Measurements from ENCODE around the gene CAPN5.

The CAPN5 gene

DNA sequence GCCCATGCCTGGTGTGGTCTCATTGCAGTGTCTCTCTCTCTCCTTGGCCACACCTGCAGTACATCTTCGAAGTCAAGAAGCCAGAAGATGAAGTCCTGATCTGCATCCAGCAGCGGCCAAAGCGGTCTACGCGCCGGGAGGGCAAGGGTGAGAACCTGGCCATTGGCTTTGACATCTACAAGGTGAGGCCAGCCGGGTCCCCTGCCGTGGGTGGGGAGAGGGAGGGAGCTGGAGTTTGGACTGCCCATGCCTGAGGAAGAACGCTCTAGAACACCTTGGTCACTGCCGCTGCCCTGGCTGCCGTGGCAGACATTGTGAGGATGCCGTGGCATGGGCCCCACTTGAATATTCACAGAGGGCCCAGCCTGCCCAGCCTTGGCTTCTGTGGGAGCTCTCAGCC lies 52.2 kb downstream of the CAPN5 start:
- DNase-seq (ENCODE audit: low read depth), result no peak

DNA sequence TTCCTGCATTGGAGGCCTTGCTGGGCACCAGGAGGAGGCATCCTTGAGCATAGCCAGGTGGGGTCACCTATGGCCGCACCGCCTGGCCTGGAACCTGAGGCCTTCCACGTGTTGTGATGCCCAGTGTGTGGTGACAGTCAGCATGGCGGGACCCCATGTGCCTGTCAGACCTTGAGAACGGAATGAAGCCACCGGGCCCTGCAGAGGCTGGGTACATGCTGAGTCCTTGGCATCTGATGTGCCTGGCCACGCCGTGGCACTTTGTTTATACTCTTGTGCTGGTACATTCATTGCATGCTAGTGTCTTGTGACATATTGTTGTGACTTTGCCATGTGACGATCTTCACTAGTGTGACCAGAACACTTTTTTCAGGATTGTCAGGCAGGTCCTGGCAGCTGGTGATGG lies 52.8 kb downstream of the CAPN5 start:
- DNase-seq (ENCODE audit: low read depth), result no peak

DNA sequence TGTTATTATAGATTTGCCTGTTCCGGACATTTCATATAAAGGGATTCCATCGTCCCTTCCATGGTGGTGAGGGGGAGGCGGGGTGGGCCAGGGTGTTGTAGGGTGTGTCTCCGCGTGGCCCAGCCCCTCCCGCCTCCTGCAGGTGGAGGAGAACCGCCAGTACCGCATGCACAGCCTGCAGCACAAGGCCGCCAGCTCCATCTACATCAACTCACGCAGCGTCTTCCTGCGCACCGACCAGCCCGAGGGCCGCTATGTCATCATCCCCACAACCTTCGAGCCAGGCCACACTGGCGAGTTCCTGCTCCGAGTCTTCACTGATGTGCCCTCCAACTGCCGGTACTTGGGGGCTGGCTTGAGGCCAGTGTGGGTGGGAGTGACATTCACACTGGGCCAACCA lies 53.8 kb downstream of the CAPN5 start:
- no peak for DNase-seq (ENCODE audit: low read depth)

DNA sequence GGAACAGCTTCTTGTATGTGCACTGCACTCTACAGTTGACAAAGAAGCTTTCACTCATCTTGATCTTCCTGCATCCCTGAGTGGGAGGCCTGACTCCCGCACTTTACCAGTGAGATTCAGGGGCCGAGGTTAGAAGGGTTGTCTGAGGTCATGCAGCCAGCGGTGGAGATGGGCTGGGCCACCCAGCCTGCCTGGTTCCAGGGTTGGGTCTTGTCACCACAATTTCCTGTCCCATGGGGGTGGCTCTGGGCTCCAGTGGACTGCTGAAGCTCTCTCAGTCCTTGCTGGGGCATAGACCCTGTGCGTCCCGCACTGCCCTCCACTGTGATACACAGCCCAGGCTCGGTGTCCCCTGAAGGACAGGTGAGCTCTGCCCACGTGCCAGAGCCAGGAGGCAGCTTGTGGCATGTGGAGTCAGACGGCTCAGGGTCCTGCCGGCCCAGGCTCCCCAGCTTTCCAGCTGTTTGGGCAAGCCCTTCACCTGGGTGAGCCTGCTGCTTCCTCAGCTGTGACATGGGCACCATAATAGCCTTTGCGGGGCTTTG lies 54.4 kb downstream of the CAPN5 start:
- DNase-seq (ENCODE audit: low read depth), result no peak

DNA sequence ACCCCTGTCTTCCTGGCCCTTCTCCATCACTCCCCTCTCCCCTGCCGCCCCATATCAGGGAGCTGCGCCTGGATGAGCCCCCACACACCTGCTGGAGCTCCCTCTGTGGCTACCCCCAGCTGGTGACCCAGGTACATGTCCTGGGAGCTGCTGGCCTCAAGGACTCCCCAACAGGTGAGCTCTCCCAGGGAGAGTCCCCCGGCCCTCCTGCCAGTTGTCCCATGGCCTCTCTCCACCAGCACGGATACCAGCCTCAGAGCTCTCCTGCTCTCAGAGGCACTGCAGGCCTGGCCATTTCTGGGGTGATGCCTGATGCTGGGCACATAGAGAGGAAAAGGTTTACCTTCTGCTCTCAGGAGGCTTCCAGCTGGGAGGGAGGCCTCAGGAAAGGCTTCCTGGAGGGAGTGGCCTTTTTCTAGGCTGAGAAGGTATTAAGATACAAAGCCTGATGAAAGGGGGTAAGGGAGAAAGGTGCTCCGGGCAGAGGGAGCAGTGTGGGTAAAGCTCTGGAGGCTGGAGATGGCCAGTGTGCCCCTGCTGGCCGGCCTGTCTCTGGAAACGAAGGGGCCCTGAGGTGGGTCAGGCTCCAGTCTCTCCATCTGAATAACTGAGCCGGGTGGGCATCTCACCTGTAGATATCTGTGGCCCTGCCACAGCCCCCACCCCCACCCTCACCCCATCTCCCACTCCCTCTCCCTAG lies 55.3 kb downstream of the CAPN5 start:
- no peak for DNase-seq (ENCODE audit: low read depth)

DNA sequence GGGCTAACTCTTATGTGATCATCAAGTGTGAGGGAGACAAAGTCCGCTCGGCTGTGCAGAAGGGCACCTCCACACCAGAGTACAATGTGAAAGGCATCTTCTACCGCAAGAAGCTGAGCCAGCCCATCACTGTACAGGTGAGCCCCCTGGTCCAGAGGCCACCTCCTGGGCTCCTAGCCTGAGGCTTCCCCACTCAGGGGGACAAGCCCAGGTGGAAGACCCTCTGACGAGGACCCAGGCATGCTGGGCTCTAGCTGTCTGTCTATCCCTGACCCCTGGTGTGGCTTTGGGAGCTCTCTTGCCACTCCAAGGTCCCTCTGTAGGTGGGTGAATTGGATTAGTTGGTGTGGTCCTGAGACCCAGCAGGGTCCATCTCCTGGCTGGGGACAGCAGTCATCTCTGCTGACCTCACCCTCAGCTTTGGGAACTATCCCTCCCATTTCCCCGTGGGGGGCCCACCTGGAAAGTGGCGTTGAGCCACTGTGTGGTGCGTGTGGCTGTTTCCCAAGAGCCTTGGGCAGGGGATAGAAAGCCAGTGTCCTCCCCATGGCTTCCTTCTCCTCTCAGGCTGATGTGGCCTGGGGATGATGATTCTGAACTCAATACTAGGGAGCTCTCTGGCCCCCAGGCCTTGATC lies 55.9 kb downstream of the CAPN5 start:
- DNase-seq (ENCODE audit: low read depth), result no peak

DNA sequence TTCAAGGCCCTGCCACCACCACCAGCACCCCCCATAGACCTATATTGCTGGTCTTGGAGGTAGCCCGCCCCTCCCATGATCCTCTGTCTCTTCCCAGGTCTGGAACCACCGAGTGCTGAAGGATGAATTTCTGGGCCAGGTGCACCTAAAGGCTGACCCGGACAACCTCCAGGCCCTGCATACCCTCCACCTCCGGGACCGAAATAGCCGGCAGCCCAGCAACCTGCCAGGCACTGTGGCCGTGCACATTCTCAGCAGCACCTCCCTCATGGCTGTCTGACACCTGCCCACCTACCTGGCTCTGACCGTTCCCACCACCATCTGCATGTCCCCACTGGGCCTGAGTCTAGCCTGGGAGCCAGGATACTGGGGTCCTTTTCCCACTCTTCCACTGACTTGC lies 56.8 kb downstream of the CAPN5 start:
- DNase-seq (ENCODE audit: low read depth), result no peak

DNA sequence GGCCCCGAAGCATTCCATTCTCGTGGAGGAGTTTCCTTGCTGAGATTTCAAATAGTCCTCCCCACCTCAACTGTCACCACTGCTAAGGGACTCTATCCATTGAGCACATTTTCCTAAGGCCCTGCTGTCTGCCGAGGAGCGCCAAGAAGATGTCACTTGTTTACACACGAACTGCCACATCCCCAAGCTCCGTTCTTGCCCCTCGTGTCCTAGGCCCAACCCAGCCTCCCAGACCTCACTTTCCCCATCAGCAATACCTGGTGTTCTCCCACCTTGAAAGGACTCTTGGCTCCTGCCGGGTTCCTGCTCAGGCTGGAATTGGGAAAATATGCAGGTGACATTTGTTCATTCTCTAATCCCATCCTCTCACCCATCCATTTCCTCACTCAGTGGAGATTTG lies 57.3 kb downstream of the CAPN5 start:
- no peak for DNase-seq (ENCODE audit: low read depth)

DNA sequence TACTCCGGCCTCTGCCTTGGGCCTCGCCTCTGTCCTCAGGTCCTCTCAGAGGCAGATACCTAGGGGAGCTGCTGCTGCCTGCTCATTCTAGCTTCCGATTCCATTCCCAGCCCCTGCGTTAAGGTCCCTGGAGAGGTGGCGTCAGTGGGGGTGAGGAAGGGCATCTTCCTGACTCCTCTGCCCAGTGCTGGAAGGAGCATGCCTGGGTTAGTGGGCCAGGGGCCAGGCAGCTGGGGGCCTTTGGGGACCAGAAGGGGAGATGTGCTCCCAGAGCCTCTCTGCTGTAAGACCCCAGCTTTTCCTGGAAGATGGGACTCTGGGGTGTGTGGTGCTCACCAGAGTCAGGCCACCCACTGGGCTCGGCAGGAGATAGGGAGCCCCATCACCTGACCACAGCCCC lies 57.7 kb downstream of the CAPN5 start:
- no peak for DNase-seq (ENCODE audit: low read depth)

DNA sequence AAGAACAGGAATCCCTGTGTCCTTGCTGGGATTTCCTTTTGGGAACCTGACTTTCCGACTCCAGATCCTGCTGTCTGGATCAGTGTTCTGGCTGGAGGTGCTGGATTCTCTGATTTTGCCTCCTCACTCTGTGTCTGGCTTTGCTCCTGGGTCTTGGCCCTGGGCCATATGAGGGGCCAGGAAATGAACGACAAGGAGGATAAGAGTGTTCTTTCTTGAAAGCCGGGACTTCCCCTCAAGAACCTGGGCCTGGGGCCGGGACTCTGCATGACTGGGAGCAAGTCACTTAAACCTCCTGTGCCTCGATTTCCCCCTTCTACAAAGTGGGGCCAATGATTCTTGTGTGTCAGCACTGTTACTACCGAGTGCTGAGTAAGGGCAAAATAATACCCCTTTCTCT lies 58.4 kb downstream of the CAPN5 start:
- no peak for DNase-seq (ENCODE audit: low read depth)

DNA sequence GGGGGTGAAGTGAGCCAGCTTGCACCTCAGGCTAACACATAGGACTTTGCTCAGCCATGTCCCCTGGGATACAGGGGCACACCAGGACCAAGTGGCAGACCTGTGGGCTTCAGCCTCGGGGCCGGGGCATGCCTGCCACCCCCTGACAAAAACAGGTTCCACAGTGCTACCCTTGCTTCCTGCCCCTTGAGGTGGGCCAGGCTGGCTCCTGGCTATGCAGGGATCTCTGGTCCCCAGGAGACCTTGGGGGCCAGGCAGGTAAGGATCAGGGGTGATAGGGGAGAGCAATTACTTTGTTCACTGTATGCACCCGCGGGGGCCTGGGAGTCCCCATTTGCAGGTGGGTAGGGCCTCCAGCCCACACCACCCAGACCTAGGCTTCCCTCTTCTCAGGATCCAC lies 58.9 kb downstream of the CAPN5 start:
- DNase-seq (ENCODE audit: low read depth), result no peak

DNA sequence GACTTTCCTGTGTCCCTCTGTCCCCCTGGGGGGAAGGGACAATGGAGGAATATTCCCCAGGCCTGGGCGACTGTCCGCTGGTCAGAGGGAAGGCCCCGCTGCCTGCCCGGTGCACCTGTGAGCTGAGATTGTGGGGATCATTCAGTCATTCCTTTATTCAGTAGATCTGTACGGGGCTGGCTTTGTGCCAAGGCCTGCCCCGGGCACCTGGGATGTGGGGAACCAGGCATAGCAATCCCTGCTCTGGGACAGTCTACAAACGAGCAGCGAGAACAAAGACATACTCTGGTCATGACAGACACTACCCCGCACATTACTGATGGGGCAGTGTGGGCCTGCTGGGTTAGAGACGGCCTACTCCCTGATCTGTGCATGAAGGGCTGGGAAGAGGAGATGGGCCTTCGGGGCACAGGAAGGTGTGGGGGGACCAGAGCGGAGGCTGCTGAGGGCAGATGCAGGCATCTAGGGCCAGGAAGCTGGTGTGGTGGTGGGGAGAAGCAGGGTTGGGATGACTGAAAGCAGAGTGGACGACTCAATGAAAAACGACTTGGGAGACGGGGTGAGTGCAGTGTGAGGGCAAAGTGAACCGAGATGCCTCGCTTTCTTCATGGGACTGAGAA lies 59.5 kb downstream of the CAPN5 start:
- no peak for DNase-seq (ENCODE audit: low read depth)

DNA sequence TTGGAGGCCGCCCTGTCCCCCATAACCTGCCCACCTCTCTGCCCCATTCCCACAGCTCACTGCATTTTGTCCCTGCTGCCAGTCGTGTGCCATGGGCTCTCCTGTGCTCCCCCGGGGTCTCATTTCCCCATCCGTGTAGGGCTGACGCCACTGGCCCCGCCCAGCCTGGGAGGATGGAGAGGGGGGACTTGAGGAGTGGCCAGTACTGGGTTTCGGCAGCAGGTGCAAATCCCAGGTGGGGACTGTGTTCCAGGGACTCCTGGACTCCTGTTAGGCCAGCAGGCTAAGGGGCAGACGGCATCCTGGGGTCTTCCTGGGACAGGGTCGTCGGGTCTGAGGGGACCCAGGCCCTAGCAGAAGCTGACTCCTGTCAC lies 60.1 kb downstream of the CAPN5 start:
- no peak for DNase-seq (ENCODE audit: low read depth)

DNA sequence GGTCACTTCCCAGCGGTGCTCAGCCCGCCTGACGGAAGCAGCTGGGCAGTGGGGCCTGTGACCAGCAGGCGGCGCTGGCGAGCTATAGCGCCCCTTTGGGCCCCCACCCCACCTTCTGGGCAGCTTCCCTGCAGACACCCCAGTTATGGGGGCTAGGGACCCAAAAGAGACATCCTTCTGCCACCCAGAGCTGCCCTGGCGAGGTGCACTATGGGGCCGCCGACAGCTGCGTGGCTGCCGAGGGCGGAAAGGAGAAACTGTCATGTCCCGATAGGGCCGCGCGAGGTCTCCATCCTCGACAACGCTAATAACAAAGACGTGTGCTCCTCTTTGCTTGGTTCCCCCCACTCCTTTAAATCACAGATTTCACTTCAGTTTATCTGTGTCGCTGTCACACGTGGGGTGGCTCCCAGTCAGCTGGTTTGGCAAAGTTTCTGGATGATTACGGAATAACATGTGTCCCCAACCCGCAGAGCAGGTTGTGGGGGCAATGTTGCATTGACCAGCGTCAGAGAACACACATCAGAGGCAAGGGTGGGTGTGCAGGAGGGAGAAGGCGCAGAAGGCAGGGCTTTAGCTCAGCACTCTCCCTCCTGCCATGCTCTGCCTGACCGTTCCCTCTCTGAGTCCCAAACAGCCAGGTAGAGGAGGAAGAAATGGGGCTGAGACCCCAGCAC lies 60.6 kb downstream of the CAPN5 start:
- peak; percentile 51 for DNase-seq (ENCODE audit: low read depth)

DNA sequence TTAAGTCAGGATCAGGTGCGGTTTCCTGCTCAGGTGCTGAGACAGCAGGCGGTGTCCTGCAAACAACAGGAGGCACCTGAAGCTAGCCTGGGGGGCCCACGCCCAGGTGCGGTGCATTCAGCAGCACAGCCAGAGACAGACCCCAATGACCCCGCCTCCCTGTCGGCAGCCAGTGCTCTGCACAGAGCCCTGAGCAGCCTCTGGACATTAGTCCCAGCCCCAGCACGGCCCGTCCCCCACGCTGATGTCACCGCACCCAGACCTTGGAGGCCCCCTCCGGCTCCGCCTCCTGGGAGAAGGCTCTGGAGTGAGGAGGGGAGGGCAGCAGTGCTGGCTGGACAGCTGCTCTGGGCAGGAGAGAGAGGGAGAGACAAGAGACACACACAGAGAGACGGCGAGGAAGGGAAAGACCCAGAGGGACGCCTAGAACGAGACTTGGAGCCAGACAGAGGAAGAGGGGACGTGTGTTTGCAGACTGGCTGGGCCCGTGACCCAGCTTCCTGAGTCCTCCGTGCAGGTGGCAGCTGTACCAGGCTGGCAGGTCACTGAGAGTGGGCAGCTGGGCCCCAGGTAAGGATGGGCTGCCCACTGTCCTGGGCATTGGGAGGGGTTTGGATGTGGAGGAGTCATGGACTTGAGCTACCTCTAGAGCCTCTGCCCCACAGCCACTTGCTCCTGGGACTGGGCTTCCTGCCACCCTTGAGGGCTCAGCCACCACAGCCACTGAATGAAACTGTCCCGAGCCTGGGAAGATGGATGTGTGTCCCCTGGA lies 61.3 kb downstream of the CAPN5 start, which contains the start of gene MYO7A:
Gene MYO7A, plus strand, starts transcription at position 327 of the 772 bp plus-strand sequence. CDS start 2,389 bp downstream, outside the sequence.
- DNase-seq (ENCODE audit: low read depth), result peak; percentile 68

DNA sequence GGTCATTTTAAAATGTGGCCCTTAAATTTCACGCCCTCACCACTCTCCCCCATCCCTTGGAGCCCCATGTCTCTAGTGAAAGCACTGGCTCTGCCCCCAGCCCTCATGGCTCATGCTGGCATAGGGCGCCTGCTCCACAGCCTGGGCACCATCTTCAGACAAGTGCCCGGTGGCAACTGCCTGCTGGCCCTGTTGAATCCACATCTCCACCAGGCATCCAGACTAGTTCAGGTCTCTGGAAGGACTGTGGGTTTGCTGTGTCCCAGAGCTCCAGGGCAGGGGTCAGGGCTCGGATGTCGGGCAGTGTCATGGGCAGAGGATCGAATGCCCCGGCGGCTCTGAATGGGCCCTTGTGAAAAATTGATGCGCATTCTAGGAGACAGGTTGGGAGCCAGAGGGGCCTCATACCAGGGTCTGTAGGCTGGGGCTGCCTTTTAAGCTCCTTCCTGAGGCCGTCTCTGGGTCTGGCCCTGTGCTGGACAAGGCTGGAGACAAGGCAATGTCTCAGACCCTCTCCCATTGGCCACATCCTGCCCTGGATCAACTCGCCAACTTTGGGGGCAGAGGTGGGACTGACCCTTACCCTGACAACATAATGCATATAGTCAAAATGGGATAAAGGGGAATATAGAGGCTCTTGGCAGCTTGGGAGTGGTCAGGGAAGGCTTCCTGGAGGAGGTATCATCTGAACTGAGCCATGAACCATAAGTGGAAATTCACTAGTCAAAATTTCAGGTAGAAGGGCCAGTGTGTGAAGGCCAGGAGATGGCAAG lies 62.5 kb downstream of the CAPN5 start:
- no peak for DNase-seq (ENCODE audit: low read depth)

DNA sequence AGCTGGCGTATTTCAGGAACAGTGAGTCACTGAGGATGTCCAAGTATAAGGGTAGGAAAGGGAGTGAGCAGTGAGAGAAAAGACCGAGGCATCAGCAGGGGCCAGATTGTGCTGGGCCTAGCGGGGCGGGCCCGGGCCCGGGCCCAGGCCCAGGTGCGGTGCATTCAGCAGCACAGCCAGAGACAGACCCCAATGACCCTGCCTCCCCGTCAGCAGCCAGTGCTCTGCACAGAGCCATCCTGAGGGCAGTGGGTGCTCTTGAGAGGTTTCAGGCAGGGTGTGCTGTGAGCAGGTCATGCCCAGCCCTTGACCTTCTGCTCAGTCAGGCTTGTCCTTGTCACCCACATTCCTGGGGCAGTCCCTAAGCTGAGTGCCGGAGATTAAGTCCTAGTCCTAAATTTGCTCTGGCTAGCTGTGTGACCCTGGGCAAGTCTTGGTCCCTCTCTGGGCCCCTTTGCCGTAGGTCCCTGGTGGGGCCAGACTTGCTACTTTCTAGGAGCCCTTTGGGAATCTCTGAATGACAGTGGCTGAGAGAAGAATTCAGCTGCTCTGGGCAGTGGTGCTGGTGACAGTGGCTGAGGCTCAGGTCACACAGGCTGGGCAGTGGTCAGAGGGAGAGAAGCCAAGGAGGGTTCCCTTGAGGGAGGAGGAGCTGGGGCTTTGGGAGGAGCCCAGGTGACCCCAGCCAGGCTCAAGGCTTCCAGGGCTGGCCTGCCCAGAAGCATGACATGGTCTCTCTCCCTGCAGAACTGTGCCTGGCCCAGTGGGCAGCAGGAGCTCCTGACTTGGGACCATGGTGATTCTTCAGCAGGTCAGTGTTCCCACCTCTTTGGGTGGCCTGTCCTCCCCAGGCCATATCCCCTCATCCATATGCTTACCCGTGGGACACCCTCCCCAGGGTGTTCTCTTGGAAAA lies 63.3 kb downstream of the CAPN5 start:
- DNase-seq (ENCODE audit: low read depth), result no peak

DNA sequence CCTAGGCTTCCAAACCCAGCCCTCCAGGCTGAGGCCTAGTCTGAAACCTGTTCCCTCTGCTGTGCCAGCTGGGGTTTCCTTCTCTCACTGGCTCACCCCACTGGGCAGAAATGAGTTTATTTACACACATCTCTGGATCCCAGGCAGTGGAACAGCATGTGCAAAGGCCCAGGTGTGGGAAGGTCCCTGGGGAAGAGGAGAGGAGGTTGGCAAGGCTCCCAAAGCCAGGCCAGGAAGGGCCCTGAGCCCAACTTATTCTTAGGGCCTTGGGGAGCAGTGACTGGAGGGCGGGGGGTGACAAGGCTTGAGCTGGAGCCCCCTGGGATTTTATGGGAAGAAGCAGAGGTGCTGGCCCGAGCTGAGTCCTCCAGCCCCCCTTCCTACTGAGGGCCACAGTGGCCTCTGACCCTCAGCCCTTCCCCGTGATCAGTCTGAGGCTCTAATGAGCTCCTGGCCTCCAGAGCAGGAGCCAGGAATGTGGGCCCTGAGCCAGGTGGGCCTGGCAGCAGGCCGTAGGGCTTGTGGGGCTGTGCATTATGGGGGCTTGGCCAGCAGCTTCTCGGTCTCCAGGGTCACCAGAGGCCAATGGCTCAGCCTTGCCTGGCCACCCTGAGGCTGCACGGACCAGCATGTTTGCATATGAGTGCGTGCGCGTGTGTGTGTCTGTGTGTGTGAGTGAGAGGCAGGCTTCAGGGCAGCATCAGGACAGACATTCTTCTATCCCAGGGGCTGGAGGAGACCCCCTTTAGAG lies 64.2 kb downstream of the CAPN5 start:
- peak; percentile 74 for DNase-seq (ENCODE audit: low read depth)

DNA sequence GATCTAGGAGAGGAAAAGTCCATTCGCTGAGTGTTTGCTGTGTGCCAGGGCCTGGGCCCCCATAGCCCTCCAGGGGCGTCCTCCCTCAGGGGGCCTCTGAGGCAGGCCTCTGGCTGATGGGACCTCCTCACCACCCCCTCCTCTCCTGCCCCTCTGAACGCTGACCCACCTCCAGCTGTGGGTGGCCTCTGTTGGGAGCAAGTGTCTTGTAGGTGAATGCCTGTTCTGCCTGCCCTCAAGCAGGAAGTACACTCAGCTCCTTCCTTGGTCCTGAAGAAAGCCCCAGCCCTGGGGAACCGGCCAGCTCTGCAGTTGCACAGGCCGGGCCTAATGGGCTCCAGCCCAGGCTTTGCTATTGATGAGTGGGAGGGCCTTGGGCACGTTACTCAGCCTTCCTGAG lies 64.8 kb downstream of the CAPN5 start:
- DNase-seq (ENCODE audit: low read depth), result no peak

Measured in EH (cell line).